IMR-90 (cell line): ENCODE data around the gene CRYBG3. TPM values are rescaled to one million over a fixed set of nuclear protein-coding genes. Genes with fewer than 3 reads are reported as not detected.

Experiments used
- ATAC-seq: fragments of 200-7000 bp; cut with Tn5 transposase; 2 replicates; pipeline ENCODE4 v1.9.1; 2020; ENCODE audit warnings: low read depth, mild to moderate bottlenecking, moderate library complexity
- BruUV-seq: library from RNA; stranded (reverse); fragments of 400-500 nt; replicated peaks from 2 replicates; lab custom pipeline; 2021; lab: Mats Ljungman, UMichigan
- CTCF ChIA-PET: fragments of 300-600 bp; formaldehyde crosslinking; extraction: SDS; loops from one replicate; lab custom pipeline; 2021; ENCODE audit warnings: antibody characterized with exemption; lab: Yijun Ruan, JAX
- POLR2A ChIA-PET: fragments of 300-600 bp; sonication (Branson Sonifier 250); formaldehyde crosslinking; loops from one replicate; lab custom pipeline; 2022; ENCODE audit warnings: antibody characterized with exemption; ENCODE audit not compliant: unreplicated experiment; lab: Charles Lee
- DNase-seq: peaks from one replicate; pipeline ENCODE4 v3.0.0; 2013
- H2AFZ ChIP-seq: replicated peaks from 2 replicates; pipeline ENCODE3; 2013; ENCODE audit warnings: low read length, mild to moderate bottlenecking; ENCODE audit not compliant: poor library complexity
- H2AK5ac ChIP-seq: 2 replicates; pipeline ENCODE4 v1.6.1; 2013; ENCODE audit warnings: low read depth, low read length, inconsistent platforms
- H2AK9ac ChIP-seq: replicated peaks from 2 replicates; pipeline ENCODE3; 2013; ENCODE audit warnings: mild to moderate bottlenecking, low read depth, low read length, moderate library complexity; ENCODE audit not compliant: poor library complexity
- H2BK120ac ChIP-seq: 2 replicates; pipeline ENCODE4 v1.6.1; 2013; ENCODE audit warnings: low read depth, low read length, inconsistent platforms
- H2BK15ac ChIP-seq: 3 replicates; pipeline ENCODE4 v1.6.1; 2013; ENCODE audit warnings: low read depth, low read length, inconsistent platforms
- H2BK20ac ChIP-seq: 2 replicates; pipeline ENCODE4 v1.6.1; 2013; ENCODE audit warnings: low read depth, mild to moderate bottlenecking, inconsistent platforms, low read length, moderate library complexity
- H2BK5ac ChIP-seq: 2 replicates; pipeline ENCODE4 v1.6.1; 2013; ENCODE audit warnings: mild to moderate bottlenecking, low read depth, low read length, inconsistent platforms; ENCODE audit not compliant: poor library complexity, severe bottlenecking
- H3K14ac ChIP-seq: replicated peaks from 2 replicates; pipeline ENCODE4 v1.6.1; 2013; ENCODE audit warnings: low read depth, low read length, inconsistent platforms
- H3K18ac ChIP-seq: 2 replicates; pipeline ENCODE4 v1.6.1; 2013; ENCODE audit warnings: low read depth, low read length, control low read depth
- H3K23ac ChIP-seq: 2 replicates; pipeline ENCODE4 v1.6.1; 2013; ENCODE audit warnings: low read depth, low read length, inconsistent platforms
- H3K27ac ChIP-seq: 2 replicates; pipeline ENCODE4 v1.5.1; 2013; ENCODE audit warnings: mild to moderate bottlenecking, control low read depth, low read length; ENCODE audit not compliant: insufficient read depth
- H3K27me3 ChIP-seq: 2 replicates; pipeline ENCODE4 v1.6.1; 2013; ENCODE audit warnings: low read length; ENCODE audit not compliant: control insufficient read depth, insufficient read depth
- H3K36me3 ChIP-seq: 2 replicates; pipeline ENCODE4 v1.6.1; 2013; ENCODE audit warnings: low read length, mixed read lengths; ENCODE audit not compliant: control insufficient read depth, insufficient read depth
- H3K4ac ChIP-seq: 2 replicates; pipeline ENCODE4 v1.6.1; 2013; ENCODE audit warnings: low read depth, low read length, inconsistent platforms
- H3K4me1 ChIP-seq: 2 replicates; pipeline ENCODE4 v1.6.1; 2013; ENCODE audit warnings: low read length, mixed read lengths; ENCODE audit not compliant: control insufficient read depth, insufficient read depth
- H3K4me2 ChIP-seq: 2 replicates; pipeline ENCODE4 v1.6.1; 2013; ENCODE audit warnings: low read depth, mild to moderate bottlenecking, control low read depth, low read length, moderate library complexity
- H3K4me3 ChIP-seq: 2 replicates; pipeline ENCODE4 v1.5.1; 2013; ENCODE audit warnings: low read depth, mild to moderate bottlenecking, control low read depth, low read length, moderate library complexity; ENCODE audit not compliant: insufficient read depth
- H3K56ac ChIP-seq: 2 replicates; pipeline ENCODE4 v1.6.1; 2013; ENCODE audit warnings: low read length, inconsistent platforms; ENCODE audit not compliant: insufficient read depth; ENCODE audit errors: extremely low read depth
- H3K79me1 ChIP-seq, 2 experiments: 2 replicates each; pipeline ENCODE4 v1.6.1; 2013; ENCODE audit warnings: low read length in 2 of 2, inconsistent platforms in 1 of 2, low read depth in 1 of 2
- H3K9ac ChIP-seq: 2 replicates; pipeline ENCODE4 v1.6.1; 2013; ENCODE audit warnings: low read depth, low read length, control low read depth
- H3K9me1 ChIP-seq: 2 replicates; pipeline ENCODE4 v1.6.1; 2013; ENCODE audit warnings: low read length, inconsistent platforms; ENCODE audit not compliant: insufficient read depth
- H3K9me3 ChIP-seq: 2 replicates; pipeline ENCODE4 v1.6.1; 2013; ENCODE audit warnings: low read length; ENCODE audit not compliant: control insufficient read depth, insufficient read depth
- H4K20me1 ChIP-seq: 2 replicates; pipeline ENCODE4 v1.6.1; 2013; ENCODE audit warnings: low read length, inconsistent platforms; ENCODE audit not compliant: insufficient read depth
- H4K5ac ChIP-seq: 2 replicates; pipeline ENCODE4 v1.6.1; 2013; ENCODE audit warnings: mild to moderate bottlenecking, low read depth, low read length, control low read depth
- H4K8ac ChIP-seq, 2 experiments: 2 replicates each; pipeline ENCODE4 v1.6.1; 2013; ENCODE audit warnings: low read depth in 2 of 2, low read length in 2 of 2, control low read depth in 1 of 2, inconsistent platforms in 1 of 2
- H4K91ac ChIP-seq: 2 replicates; pipeline ENCODE4 v1.6.1; 2013; ENCODE audit warnings: low read depth, low read length, inconsistent platforms; ENCODE audit not compliant: insufficient read depth
- ELK1 ChIP-seq: fragments of 150-350 bp; IDR thresholded peaks from 2 replicates; pipeline ENCODE4 v1.6.1; 2016; ENCODE audit warnings: low read depth, mild to moderate bottlenecking, low read length, moderate library complexity, borderline replicate concordance
- MAFK ChIP-seq: IDR thresholded peaks from 2 replicates; pipeline ENCODE4 v1.6.1; 2012; ENCODE audit warnings: low read depth, low read length, improper control_type of control experiment
- MAZ ChIP-seq: IDR thresholded peaks from 2 replicates; pipeline ENCODE4 v1.6.1; 2012; ENCODE audit warnings: low read depth, mild to moderate bottlenecking, low read length, improper control_type of control experiment, moderate library complexity, borderline replicate concordance
- MXI1 ChIP-seq: IDR thresholded peaks from 2 replicates; pipeline ENCODE4 v1.6.1; 2012; ENCODE audit warnings: low read depth, mild to moderate bottlenecking, low read length, moderate library complexity, borderline replicate concordance
- RCOR1 ChIP-seq: IDR thresholded peaks from 2 replicates; pipeline ENCODE4 v1.6.1; 2012; ENCODE audit warnings: mild to moderate bottlenecking, low read length, improper control_type of control experiment; ENCODE audit not compliant: insufficient replicate concordance
- SMC3 ChIP-seq: fragments of 150-350 bp; IDR thresholded peaks from 2 replicates; pipeline ENCODE4 v1.6.1; 2016; ENCODE audit warnings: low read depth, mild to moderate bottlenecking, antibody characterized with exemption, low read length, moderate library complexity
- WGBS, 2 experiments: methylation state at CpG; one replicate each; pipeline versions ENCODE4 v1.1.5 to v1.1.7; 2013; ENCODE audit warnings: missing lambda C conversion rate in 2 of 2; ENCODE audit not compliant: insufficient read length in 1 of 2; ENCODE audit errors: extremely low coverage in 2 of 2; 5-methylcytosine and 5-hydroxymethylcytosine counted together
- dilution Hi-C: fragments of 300-500 bp; cut with HindIII; formaldehyde crosslinking; loops from one replicate; pipeline ENCODE4 v1.14.3; 2018; ENCODE audit warnings: low sequenced_read_pairs; ENCODE audit not compliant: unreplicated experiment
- in situ Hi-C: fragments of 300-500 bp; cut with MboI; formaldehyde crosslinking; loops from 3 replicates; pipeline ENCODE4 v1.14.3; 2019; ENCODE audit warnings: low sequenced_read_pairs, inconsistent platforms, mixed read lengths
- intact Hi-C: fragments of 100-400 bp; cut with micrococcal nuclease; formaldehyde crosslinking; loops from 2 replicates; pipeline ENCODE4 v1.10.0; 2022
- polyA plus RNA-seq, 3 experiments: library from polyadenylated mRNA; depleted of rRNA; stranded (reverse); fragments of >200 nt; gene quantifications; 2 replicates each; pipeline ENCODE4 v1.2.3, GENCODE V29; 2012; ENCODE audit warnings: low replicate concordance in 1 of 3
- total RNA-seq: library from RNA; depleted of rRNA; stranded (reverse); fragments of >200 nt; gene quantifications from 2 replicates; pipeline ENCODE4 v1.2.3, GENCODE V29; 2012

The CRYBG3 gene
- total and polyA plus RNA-seq, 2 of the 4 experiments (the other 2 are of a cell fraction) = 4.9 to 26.2 TPM

GRCh38 chr3:97885931-97886824 lies 64.4 kb downstream of the CRYBG3 start:
- H2BK5ac ChIP-seq = no peak overlapping the region
- no peak overlapping the region for H3K9ac ChIP-seq
- peaks cover 15% of the 10 kb centered on the region for H3K36me3 ChIP-seq
- H2BK15ac ChIP-seq = no peak overlapping the region
- no peaks in the 10 kb centered on the region; the same call in 1 of the 2 replicates for H3K9me1 ChIP-seq
- dilution Hi-C loops = no loop called here
- no peak overlapping the region for H2BK120ac ChIP-seq
- H3K4me1 ChIP-seq = peaks cover 3% of the 10 kb centered on the region; the same call in 1 of the 2 replicates
- H4K8ac ChIP-seq = no peak overlapping the region
- no peaks in the 10 kb centered on the region for H3K27me3 ChIP-seq
- DNase-seq = no peak
- intact Hi-C loops = no loop called here
- H3K4me2 ChIP-seq = no peak overlapping the region
- H2AK9ac ChIP-seq = no peak overlapping the region
- no peak overlapping the region for H3K23ac ChIP-seq
- no peak overlapping the region for H3K27ac ChIP-seq
- no peak overlapping the region for H2BK20ac ChIP-seq
- in situ Hi-C loops = no loop called here
- no peak overlapping the region for H2AK5ac ChIP-seq
- H3K79me1 ChIP-seq = no peaks in the 10 kb centered on the region; a peak in 1 of 4 replicates
- no peak overlapping the region for H3K56ac ChIP-seq
- H4K20me1 ChIP-seq = no peaks in the 10 kb centered on the region
- CTCF ChIA-PET = no interaction called here
- POLR2A ChIA-PET = no interaction called here
- H3K14ac ChIP-seq = no peak overlapping the region
- TF ChIP-seq MAFK (no peak), RCOR1 (no peak), SMC3 (no peak), MAZ (no peak), MXI1 (no peak), ELK1 (no peak)
- H4K91ac ChIP-seq = no peak overlapping the region
- ATAC-seq = no peak
- no peak overlapping the region for H2AFZ ChIP-seq
- BruUV-seq = no TSS peak
- no peaks in the 10 kb centered on the region for H3K9me3 ChIP-seq
- H3K4me3 ChIP-seq = no peak overlapping the region
- H3K4ac ChIP-seq = no peak overlapping the region
- no CpG with 5 or more reads among the region's 3 CpGs for WGBS, 2 experiments
- H4K5ac ChIP-seq = no peak overlapping the region
- no peak overlapping the region for H3K18ac ChIP-seq
